HepG2 (cell line): ENCODE results near the gene ASB16. TPM values are rescaled to one million over a fixed set of nuclear protein-coding genes. Genes with fewer than 3 reads are reported as not detected.

ENCODE experiments used
- JDP2 ChIP-seq: sonication (generic); formaldehyde crosslinking; IDR thresholded peaks from 2 replicates; pipeline ENCODE4 v1.8.1; 2022; ENCODE audit warnings: missing genetic modification reagents, borderline replicate concordance
- KDM3A ChIP-seq: IDR thresholded peaks from 2 replicates; pipeline ENCODE4 v1.6.1; 2018; ENCODE audit warnings: low read depth, missing compliant biosample characterization
- MTA1 ChIP-seq: sonication (generic); formaldehyde crosslinking; IDR thresholded peaks from 2 replicates; pipeline ENCODE4 v1.4.0; 2020; ENCODE audit warnings: missing genetic modification reagents, mild to moderate bottlenecking, borderline replicate concordance
- NFATC3 ChIP-seq: sonication (generic); formaldehyde crosslinking; IDR thresholded peaks from 2 replicates; pipeline ENCODE4 v1.5.1; 2020; ENCODE audit warnings: mild to moderate bottlenecking, missing genetic modification reagents
- PRMT3 ChIP-seq: sonication (generic); formaldehyde crosslinking; IDR thresholded peaks from 2 replicates; pipeline ENCODE4 v1.8.1; 2022; ENCODE audit warnings: low read depth, mild to moderate bottlenecking, moderate library complexity, missing genetic modification reagents, borderline replicate concordance
- SOX6 ChIP-seq, 2 experiments: fragments of 450-650 bp in 1 of 2; sonication (generic) in 1 of 2; formaldehyde crosslinking in 1 of 2; IDR thresholded peaks; 2 replicates each; pipeline versions ENCODE4 v1.4.0 to v1.6.1; 2017 to 2020; ENCODE audit warnings: antibody characterized with exemption in 1 of 2, mild to moderate bottlenecking in 1 of 2, missing genetic modification reagents in 1 of 2
- TARDBP ChIP-seq: sonication (generic); formaldehyde crosslinking; IDR thresholded peaks from 2 replicates; pipeline ENCODE4 v1.8.0; 2022; ENCODE audit warnings: mild to moderate bottlenecking, missing genetic modification reagents
- TCF12 ChIP-seq, 2 experiments: fragments of 450-650 bp in 1 of 2; sonication (generic) in 1 of 2; formaldehyde crosslinking in 1 of 2; IDR thresholded peaks; 2 replicates each; pipeline versions ENCODE4 v1.6.1 to v1.8.0; 2017 to 2022; ENCODE audit warnings: antibody characterized with exemption in 1 of 2, mild to moderate bottlenecking in 1 of 2, missing genetic modification reagents in 1 of 2, moderate library complexity in 1 of 2
- ZMYM2 ChIP-seq: sonication (generic); formaldehyde crosslinking; IDR thresholded peaks from 2 replicates; pipeline ENCODE4 v1.8.0; 2022; ENCODE audit warnings: mild to moderate bottlenecking, missing genetic modification reagents
- ZNF20 ChIP-seq: sonication (generic); formaldehyde crosslinking; IDR thresholded peaks from 2 replicates; pipeline ENCODE4 v1.4.0; 2020; ENCODE audit warnings: mild to moderate bottlenecking, moderate library complexity, missing genetic modification reagents
- ZNF333 ChIP-seq: sonication (generic); formaldehyde crosslinking; IDR thresholded peaks from 2 replicates; pipeline ENCODE4 v1.4.0; 2020; ENCODE audit warnings: mild to moderate bottlenecking, missing genetic modification reagents, borderline replicate concordance
- ZNF337 ChIP-seq: sonication (generic); formaldehyde crosslinking; IDR thresholded peaks from 2 replicates; pipeline ENCODE4 v1.5.1; 2020; ENCODE audit warnings: missing genetic modification reagents, low read depth, mild to moderate bottlenecking, borderline replicate concordance
- polyA plus RNA-seq, 8 experiments: library from polyadenylated mRNA; depleted of rRNA in 3 of 8; stranded (reverse) in 7 of 8; unstranded in 1 of 8; fragments of >200 nt; fragmentation: Illumina TruSeq in 4 of 8; extraction: Trizol in 4 of 8; gene quantifications; 2 replicates each; pipeline versions ENCODE4 v1.2.1 to v1.2.3, GENCODE V29; 2011 to 2016; ENCODE audit warnings: low read depth in 4 of 8, missing spikeins in 1 of 8, mixed read lengths in 1 of 8; ENCODE audit not compliant: insufficient read depth in 1 of 8
- total RNA-seq, 5 experiments: library from RNA; depleted of rRNA; stranded (reverse); fragments of >200 nt; fragmentation: Illumina TruSeq; extraction: Trizol; gene quantifications; 2 replicates each; pipeline ENCODE4 v1.2.3, GENCODE V29; 2016; ENCODE audit warnings: low read depth in 1 of 5
- TF ChIP-seq, protein P1 (sequence below): sonication (generic); formaldehyde crosslinking; IDR thresholded peaks from 2 replicates; pipeline ENCODE4 v1.4.0; 2020; ENCODE audit warnings: missing genetic modification reagents
- TF ChIP-seq, protein P2 (sequence below): IDR thresholded peaks from 2 replicates; pipeline ENCODE4 v1.6.1; 2018; ENCODE audit warnings: missing genetic modification reagents, mild to moderate bottlenecking, missing compliant biosample characterization
- TF ChIP-seq, protein P3 (sequence below): sonication (generic); formaldehyde crosslinking; IDR thresholded peaks from 2 replicates; pipeline ENCODE4 v1.4.0; 2020; ENCODE audit warnings: mild to moderate bottlenecking, missing genetic modification reagents, borderline replicate concordance
- TF ChIP-seq, protein P4 (sequence below), 2 experiments: sonication (generic) in 1 of 2; formaldehyde crosslinking in 1 of 2; IDR thresholded peaks; 2 replicates each; pipeline versions ENCODE4 v1.6.1 to v1.9.0; 2014 to 2022; ENCODE audit warnings: antibody characterized with exemption in 1 of 2, borderline replicate concordance in 1 of 2, inconsistent platforms in 1 of 2, low read depth in 1 of 2, missing genetic modification reagents in 1 of 2

ASB16 gene
- total and polyA plus RNA-seq, 2 of the 13 experiments (the other 11 are each of a cell fraction or from before 2014, with no cell fraction given): 0.07 TPM; not detected in 1

DNA sequence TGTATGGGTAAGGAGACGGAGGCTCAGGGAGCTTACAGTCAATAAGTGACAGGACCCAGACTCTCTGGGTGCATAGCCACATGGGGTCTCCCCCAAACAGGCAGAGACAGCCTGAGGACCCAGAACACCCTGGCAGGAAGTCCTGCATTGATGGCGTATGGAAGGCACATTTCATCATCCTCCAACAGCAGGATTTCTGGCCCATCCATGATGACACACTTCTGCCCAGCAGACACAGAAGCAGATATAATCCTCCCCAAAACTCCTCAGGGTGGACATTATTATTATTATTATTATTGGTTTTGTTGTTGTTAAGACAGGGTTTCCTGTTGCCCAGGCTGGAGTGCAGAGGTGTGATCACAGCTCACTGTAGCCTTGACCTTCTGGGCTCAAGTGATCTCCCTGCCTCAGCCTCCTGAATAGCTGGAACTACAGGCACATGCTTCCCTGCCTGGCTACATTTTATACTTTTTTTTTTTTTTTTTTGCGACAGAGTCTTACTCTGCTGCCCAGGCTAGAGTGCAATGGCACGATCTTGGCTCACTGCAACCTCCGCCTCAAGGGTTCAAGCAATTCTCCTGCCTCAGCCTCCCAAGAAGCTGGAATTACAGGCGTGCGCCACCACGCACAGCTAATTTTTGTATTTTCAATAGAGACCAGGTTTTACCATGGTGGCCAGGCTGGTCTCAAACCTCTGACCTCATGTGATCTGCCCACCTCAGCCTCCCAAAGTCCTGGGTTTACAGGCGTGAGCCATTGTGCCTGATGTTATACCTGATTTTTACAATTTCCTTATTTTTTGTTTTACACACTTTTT is 35.5 kb upstream of the ASB16 start (continued):
- TF ChIP-seq ZNF337 (no peak), SOX6 (IDR thresholded peaks at IDR 0.05) (no peak), SOX6 (CRISPR knock-in tag; IDR thresholded peaks at IDR 0.05) (peak; percentile 41), NFATC3 (CRISPR knock-in tag) (no peak), TCF12 (IDR thresholded peaks at IDR 0.05) (no peak), TCF12 (CRISPR knock-in tag; IDR thresholded peaks at IDR 0.05) (no peak), TARDBP (no peak), KDM3A (CRISPR knock-in tag) (no peak), ZNF20 (no peak), ZMYM2 (CRISPR knock-in tag) (no peak), ZNF333 (no peak), JDP2 (CRISPR knock-in tag) (no peak), MTA1 (CRISPR knock-in tag) (no peak), PRMT3 (CRISPR knock-in tag) (no peak)
- TF ChIP-seq, protein P1, sequence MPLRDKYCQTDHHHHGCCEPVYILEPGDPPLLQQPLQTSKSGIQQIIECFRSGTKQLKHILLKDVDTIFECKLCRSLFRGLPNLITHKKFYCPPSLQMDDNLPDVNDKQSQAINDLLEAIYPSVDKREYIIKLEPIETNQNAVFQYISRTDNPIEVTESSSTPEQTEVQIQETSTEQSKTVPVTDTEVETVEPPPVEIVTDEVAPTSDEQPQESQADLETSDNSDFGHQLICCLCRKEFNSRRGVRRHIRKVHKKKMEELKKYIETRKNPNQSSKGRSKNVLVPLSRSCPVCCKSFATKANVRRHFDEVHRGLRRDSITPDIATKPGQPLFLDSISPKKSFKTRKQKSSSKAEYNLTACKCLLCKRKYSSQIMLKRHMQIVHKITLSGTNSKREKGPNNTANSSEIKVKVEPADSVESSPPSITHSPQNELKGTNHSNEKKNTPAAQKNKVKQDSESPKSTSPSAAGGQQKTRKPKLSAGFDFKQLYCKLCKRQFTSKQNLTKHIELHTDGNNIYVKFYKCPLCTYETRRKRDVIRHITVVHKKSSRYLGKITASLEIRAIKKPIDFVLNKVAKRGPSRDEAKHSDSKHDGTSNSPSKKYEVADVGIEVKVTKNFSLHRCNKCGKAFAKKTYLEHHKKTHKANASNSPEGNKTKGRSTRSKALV (CRISPR knock-in tag): no peak
- TF ChIP-seq, protein P2, sequence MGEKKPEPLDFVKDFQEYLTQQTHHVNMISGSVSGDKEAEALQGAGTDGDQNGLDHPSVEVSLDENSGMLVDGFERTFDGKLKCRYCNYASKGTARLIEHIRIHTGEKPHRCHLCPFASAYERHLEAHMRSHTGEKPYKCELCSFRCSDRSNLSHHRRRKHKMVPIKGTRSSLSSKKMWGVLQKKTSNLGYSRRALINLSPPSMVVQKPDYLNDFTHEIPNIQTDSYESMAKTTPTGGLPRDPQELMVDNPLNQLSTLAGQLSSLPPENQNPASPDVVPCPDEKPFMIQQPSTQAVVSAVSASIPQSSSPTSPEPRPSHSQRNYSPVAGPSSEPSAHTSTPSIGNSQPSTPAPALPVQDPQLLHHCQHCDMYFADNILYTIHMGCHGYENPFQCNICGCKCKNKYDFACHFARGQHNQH (CRISPR knock-in tag): no peak
- TF ChIP-seq, protein P3, sequence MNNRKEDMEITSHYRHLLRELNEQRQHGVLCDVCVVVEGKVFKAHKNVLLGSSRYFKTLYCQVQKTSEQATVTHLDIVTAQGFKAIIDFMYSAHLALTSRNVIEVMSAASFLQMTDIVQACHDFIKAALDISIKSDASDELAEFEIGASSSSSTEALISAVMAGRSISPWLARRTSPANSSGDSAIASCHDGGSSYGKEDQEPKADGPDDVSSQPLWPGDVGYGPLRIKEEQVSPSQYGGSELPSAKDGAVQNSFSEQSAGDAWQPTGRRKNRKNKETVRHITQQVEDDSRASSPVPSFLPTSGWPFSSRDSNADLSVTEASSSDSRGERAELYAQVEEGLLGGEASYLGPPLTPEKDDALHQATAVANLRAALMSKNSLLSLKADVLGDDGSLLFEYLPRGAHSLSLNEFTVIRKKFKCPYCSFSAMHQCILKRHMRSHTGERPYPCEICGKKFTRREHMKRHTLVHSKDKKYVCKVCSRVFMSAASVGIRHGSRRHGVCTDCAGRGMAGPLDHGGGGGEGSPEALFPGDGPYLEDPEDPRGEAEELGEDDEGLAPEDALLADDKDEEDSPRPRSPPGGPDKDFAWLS (CRISPR knock-in tag): no peak
- TF ChIP-seq, protein P4, sequence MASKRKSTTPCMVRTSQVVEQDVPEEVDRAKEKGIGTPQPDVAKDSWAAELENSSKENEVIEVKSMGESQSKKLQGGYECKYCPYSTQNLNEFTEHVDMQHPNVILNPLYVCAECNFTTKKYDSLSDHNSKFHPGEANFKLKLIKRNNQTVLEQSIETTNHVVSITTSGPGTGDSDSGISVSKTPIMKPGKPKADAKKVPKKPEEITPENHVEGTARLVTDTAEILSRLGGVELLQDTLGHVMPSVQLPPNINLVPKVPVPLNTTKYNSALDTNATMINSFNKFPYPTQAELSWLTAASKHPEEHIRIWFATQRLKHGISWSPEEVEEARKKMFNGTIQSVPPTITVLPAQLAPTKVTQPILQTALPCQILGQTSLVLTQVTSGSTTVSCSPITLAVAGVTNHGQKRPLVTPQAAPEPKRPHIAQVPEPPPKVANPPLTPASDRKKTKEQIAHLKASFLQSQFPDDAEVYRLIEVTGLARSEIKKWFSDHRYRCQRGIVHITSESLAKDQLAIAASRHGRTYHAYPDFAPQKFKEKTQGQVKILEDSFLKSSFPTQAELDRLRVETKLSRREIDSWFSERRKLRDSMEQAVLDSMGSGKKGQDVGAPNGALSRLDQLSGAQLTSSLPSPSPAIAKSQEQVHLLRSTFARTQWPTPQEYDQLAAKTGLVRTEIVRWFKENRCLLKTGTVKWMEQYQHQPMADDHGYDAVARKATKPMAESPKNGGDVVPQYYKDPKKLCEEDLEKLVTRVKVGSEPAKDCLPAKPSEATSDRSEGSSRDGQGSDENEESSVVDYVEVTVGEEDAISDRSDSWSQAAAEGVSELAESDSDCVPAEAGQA (IDR thresholded peaks at IDR 0.05; ENCODE audit: low read depth): no peak
- TF ChIP-seq, protein P4 (CRISPR knock-in tag; IDR thresholded peaks at IDR 0.05; ENCODE audit: borderline replicate concordance): no peak
